GM06990 (cell line): Measurements from ENCODE around the gene S100B.

Experiments
- DNase-seq: peaks from one replicate; pipeline ENCODE4 v3.0.0-alpha.2; 2011; ENCODE audit not compliant: insufficient read length; ENCODE audit errors: extremely low read depth
- H3K27me3 ChIP-seq: replicated peaks from 2 replicates; pipeline ENCODE4 v1.6.0; 2011; ENCODE audit warnings: low read length; ENCODE audit not compliant: control insufficient read depth, insufficient read depth
- H3K36me3 ChIP-seq: 2 replicates; pipeline ENCODE4 v1.5.1; 2011; ENCODE audit warnings: low read length; ENCODE audit not compliant: control insufficient read depth, insufficient read depth
- H3K4me3 ChIP-seq: replicated peaks from 2 replicates; pipeline ENCODE4 v1.5.1; 2011; ENCODE audit warnings: low read depth, mild to moderate bottlenecking, control low read depth, low read length
- CTCF ChIP-seq: IDR thresholded peaks from 2 replicates; pipeline ENCODE4 v1.5.1; 2011; ENCODE audit warnings: low read length, control low read depth, mild to moderate bottlenecking, inconsistent platforms; ENCODE audit not compliant: insufficient read depth, poor library complexity, severe bottlenecking

S100B gene

GRCh38 chr21:46637952-46638746, 33.3 kb upstream of the S100B start:
- Histone ChIP-seq H3K27me3 (no peaks in the 10 kb centered on the region), H3K36me3 (no peaks in the 10 kb centered on the region; the same call in 1 of the 2 replicates), H3K4me3 (no peak overlapping the region)
- no peak for TF ChIP-seq CTCF
- no peak for DNase-seq

- peak overlapping the region; percentile 100 for H3K4me3 ChIP-seq
- DNase-seq: no peak
- TF ChIP-seq CTCF: no peak
Measured at GRCh38 chr21:46636550-46637285, 31.8 kb upstream of the S100B start.

GRCh38 chr21:46636181-46636512, 31.3 kb upstream of the S100B start:
- Histone ChIP-seq H3K4me3 (peak overlapping the region; percentile 100), H3K36me3 (no peaks in the 10 kb centered on the region), H3K27me3 (no peaks in the 10 kb centered on the region)
- TF ChIP-seq CTCF: no peak
- DNase-seq: no peak

More at GRCh38 chr21:46636550-46637285, 31.8 kb upstream of the S100B start:
- Histone ChIP-seq H3K36me3 (no peaks in the 10 kb centered on the region; the same call in 1 of the 2 replicates), H3K27me3 (no peaks in the 10 kb centered on the region)

- Histone ChIP-seq H3K4me3 (peak within 1 kb of the TSS; percentile 100), H3K36me3 (no peaks in the 10 kb centered on the region), H3K27me3 (no peaks in the 10 kb centered on the region)
- DNase-seq: peak; percentile 98
- no peak for TF ChIP-seq CTCF
Measured at GRCh38 chr21:46635324-46636180, 30.7 kb upstream of the S100B start, which contains the start of gene PRMT2. PRMT2 (plus strand) TSS chr21:46635674; CDS start chr21:46636952, 1,278 bp downstream.

- no peak for DNase-seq
- no peaks in the 10 kb centered on the region for H3K27me3 ChIP-seq
- no peak for TF ChIP-seq CTCF
- H3K36me3 ChIP-seq: no peaks in the 10 kb centered on the region
- peak overlapping the region; percentile 100 for H3K4me3 ChIP-seq
Measured at GRCh38 chr21:46634966-46635323, 30.1 kb upstream of the S100B start.
